SK-N-DZ (cell line): ENCODE results near the gene TEFM. TPM values are rescaled to one million over a fixed set of nuclear protein-coding genes. Genes with fewer than 3 reads are reported as not detected.
"Not testable (repeated sequence)": the region's sequence is repeated elsewhere in the genome, so short reads cannot be mapped to it uniquely, and the experiment has no call there.

Source experiments
- DNase-seq: peaks from one replicate; pipeline ENCODE4 v3.0.0-alpha.2; 2015; ENCODE audit warnings: low spot score
- polyA plus RNA-seq, 2 experiments: library from polyadenylated mRNA; depleted of rRNA; stranded (reverse); fragments of >200 nt; gene quantifications; 2 replicates each; pipeline ENCODE4 v1.2.3, GENCODE V29; 2014

The TEFM gene
- 15.1 and 17.3 TPM in 2 replicates for polyA plus RNA-seq (2014; cell fraction: cytosol; rRNA removed)
- polyA plus RNA-seq (2014; cell fraction: nucleus; rRNA removed): 28.9 and 49.4 TPM in 2 replicates

DNA sequence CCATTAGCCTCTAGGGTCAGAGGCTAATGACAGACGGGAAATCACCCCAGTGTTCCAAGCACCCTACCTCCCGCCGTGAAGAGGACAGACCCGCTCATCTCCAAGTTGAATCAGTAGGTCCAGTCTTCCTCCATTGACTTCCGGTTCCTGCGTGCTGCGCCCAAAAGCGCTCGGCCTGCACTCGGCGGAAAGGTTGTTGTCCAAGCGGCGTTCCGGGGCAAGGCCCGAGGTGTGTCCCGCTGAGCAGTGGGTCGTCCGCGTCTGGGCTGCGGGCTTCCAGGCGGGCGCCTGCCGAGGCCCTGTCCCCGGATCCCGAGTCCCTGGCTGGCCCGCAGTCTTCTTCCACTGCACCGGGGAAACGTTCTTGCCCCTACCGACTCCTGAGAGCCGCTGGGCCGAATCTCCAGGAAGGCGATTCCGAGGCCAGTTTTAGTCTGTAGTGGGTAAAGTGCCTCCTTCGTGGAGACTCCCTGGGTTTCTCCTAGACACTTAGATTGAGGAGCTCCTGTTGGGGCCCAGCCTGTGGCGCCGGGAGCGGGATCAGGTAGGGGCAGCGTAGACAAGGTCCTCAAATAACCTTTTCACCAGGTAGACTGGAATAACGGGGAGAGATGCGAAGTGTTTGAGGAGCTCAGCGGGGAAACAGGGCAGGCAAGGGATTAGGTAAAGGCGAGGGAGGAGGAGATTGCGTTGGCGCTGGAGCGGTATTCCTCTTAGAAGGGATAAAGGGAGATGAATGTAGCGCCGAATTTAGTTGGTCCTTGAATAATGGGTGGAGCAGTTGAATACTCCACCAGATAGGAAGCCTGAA lies at the start of gene TEFM:
Gene TEFM (minus strand): TSS at position 138 of the 811 bp plus-strand sequence. CDS start 40 bp downstream, at position 98.
- peak; percentile 95 for DNase-seq

GRCh38 chr17:30954046-30954830 lies 48.2 kb upstream of the TEFM start:
- DNase-seq: no peak

- no peak for DNase-seq
These were observed 46.8 kb upstream of the TEFM start for GRCh38 chr17:30952638-30953393.

DNA sequence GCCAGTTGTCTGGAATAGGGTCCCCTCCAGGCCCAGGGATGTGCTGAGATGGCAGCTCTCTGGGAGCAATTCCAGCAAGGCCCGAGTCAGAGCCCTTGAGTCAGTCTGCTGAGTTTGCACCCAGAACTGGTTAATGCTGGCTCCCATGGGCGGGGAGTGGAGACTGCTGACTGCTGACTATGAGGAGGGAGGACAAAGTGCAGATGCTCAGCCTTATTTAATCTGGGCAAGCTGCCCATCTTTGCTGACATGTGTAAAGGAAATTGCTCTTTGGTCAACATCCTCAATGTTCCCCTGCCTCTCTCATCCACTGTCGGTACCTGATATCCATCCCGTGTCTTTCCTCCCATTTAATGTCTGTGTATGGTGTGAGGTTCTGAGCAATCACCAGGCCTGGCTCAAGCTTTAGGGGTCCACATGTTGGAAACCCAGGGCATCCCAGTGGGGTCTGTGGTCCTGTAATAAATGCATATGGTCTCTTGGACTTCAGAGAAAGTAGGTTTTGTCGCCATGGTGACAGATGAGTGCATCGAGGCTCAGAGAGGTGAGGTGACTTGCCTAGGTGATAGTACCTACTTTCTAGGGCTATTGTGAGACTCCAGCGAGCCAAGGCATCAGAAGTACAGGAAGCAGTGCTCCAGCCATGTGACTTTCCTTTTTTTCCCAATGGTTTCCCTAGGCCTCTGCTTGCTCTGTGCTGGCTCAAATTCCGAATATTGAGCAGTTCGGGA lies 44.8 kb upstream of the TEFM start:
- DNase-seq: peak; percentile 38

GRCh38 chr17:30950189-30950588 lies 44.2 kb upstream of the TEFM start:
- no peak for DNase-seq

DNA sequence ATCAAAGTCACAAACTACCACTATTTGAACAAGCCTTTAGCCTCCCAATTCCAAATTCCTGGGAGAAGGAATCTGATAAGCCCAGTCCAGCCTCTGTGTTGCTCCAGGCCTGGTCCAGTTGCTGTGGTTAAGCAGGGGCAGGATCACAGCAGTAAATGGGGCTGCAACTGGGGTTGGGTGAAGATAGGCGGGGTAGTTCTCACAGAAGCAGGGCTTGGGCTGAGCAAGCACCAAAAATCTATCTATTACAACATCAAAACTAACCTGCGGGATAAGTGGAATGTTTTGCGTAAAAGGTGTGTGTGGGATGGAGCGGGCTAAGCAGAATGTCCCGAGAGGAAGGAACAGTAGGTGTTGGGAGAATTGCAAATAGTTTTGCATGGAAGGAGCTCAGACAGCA lies 41.8 kb upstream of the TEFM start:
- DNase-seq: no peak

GRCh38 chr17:30942308-30943079 lies 36.5 kb upstream of the TEFM start:
- no peak for DNase-seq

DNA sequence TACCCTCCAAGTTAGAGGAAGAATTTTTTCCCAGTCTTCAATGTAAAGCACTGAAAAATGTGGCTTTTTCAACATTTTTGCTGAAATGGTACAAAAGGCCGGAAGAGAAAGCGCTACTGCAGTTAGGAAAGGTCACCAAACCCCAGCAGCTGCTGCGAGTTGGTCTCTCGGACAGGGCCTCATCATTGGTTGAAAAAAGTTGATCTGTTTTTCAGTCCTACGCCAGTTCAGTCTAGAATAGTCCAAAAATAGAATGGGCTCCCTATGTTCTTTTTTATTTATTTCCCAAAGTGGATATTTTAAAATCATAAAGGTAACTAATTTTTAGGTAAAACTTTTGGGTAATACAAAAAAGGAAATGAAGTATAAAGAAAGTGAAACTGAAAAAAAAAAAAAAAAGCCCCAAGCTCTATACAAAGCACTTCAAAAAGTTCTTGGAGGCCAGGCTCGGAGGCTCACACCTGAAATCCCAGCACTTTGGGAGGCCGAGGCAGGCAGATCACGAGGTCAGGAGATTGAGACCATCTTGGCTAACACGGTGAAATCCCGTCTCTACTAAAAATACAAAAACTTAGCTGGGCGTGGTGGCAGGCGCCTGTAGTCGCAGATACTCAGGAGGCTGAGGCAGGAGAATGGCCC lies 33.1 kb upstream of the TEFM start:
- DNase-seq: no peak

- DNase-seq: no peak
These were observed 27.9 kb upstream of the TEFM start for GRCh38 chr17:30933966-30934365.

DNA sequence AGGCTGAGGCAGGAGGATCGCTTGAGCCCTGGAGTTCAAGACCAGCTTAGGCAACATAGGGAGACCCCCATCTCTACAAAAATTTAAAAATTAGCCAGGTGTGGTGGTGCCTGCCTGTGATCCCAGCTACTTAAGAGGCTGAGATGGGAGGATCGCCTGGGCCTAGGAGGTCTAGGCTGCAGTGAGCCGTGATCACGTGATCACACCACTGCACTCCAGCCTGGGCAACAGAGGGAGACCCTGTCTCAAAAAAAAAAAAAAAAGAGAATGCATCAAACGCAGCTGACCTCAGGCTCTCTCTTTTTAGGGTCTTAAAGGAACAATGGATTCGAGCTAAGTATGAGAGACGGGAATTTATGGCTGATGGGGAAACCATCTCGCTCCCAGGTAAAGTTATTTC lies 25.5 kb upstream of the TEFM start:
- not testable (repeated sequence) for DNase-seq

DNA sequence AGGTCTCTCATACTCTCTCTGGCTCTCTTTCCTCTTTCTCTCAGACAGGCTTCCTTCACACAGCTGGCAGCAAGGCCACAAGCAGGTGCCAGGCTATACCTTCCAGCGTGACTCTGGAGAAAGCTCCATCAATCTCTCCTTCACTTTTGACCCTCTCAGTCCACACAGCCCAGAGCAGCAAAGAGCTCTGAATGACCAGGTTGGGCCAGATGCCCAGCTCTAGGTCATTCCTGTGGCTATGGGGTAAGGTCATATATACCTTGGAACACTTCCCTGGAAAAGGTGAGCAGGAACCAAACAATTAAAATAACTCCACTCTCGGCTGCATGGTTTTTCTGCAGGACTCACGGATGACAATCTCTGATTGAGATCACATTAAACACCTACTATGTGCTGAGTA lies 24.5 kb upstream of the TEFM start:
- DNase-seq: no peak

- DNase-seq: not testable (repeated sequence)
These were observed 23.8 kb upstream of the TEFM start for GRCh38 chr17:30929861-30930260.

- DNase-seq: no peak
These were observed 23.1 kb upstream of the TEFM start for GRCh38 chr17:30929081-30929633.

- DNase-seq: no peak
These were observed 22.5 kb upstream of the TEFM start for GRCh38 chr17:30928584-30928983.

DNA sequence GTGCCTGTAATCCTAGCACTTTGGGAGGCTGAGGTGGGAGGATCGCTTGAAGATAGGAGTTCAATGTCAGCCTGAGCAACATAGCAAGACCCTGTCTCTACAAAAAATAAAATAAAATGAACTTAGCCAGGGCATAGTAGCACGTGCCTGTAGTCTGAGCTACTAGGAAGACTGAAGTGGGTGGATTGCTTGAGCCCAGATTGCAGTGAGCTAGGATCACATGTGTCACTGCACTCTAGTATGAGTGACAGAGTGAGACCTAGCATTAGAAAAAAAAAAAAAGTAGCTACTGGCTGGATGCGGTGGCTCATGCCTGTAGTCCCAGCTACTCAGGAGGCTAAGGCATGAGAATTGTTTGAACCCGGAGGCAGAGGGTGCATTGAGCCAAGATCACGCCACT lies 21.7 kb upstream of the TEFM start:
- no peak for DNase-seq

DNA sequence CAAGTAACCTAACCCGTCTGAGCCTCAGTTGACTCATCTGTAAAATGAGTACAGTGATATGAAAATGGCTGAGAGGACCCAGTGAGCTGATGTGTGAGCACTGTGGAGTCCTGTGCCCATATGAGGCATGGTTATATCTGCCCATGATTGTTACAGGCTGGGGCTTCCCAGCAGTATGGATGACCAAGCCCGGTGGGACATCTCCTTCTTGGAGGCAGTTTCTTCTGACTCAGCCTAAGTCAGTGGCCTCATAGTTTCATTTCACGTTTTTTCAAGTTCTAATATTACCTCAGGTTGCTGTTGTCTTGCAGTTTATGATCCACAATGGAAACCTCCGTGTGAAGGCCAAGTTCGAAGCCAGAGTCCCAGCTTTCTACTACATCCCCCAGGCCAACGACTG lies 20.5 kb upstream of the TEFM start:
- DNase-seq: no peak

- DNase-seq: no peak
These were observed 18.3 kb upstream of the TEFM start for GRCh38 chr17:30924341-30924740.

DNA sequence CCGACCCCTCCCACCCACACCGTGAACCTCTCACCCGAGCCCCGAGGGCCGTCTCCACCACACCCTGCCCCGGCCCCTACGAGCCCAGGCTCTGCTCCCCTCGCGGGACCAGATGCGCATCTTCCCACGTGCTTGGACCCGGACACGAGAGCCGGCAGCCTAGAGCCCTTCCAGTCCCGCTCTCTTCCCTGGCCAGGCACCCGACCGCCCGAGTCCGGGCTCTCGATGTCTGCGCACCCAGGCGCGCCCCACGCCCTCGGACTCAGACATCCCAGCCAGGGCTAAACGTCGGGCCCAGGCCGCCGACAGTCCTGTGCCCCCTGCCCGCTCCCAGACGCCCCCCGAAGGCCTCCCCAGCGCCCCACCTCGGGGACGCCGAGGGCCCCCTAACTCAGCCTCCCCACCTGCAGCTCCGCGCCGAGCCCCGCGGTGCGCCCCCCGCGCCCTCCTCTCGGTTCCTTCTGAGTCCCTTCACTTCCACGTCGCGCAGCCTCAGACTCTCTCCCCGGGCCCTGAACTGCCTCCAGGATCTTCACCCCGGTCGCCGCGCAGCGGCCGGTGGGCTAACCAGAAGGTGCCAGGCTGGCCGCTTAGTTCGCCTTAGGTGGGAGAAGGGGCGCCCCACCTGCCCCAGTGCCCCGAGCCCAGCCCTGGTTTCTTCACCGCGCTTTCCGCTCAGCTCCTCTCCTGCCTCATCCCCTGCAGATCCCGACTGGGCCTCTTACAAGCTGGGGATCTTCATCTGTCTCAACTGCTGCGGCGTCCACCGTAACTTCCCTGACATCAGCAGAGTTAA lies 16.4 kb upstream of the TEFM start:
- DNase-seq: no peak
